Measurements from ENCODE around the gene BCAS2.

BCAS2 gene

DNA sequence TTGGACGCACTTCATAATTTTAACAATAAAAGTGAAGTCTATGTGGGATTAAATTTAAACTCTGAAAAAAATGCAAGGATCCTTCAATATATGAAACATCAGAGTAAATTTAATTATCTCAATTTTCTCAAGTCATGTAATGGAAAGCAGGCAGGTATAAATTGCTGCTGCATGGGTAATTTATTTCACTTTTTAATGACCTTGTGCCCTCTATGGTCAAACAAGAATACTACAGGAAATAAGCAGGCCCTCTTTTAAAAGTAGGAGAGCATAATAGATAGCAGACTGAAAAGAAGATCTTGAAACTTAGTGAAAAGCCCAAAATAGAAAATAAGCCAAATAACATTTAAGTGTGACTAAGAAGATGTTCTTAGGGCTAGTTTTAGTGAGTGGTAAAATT is 22.9 kb downstream of the BCAS2 start:
- no peak for DNase-seq (ENCODE audit: low read depth)

- no peak for DNase-seq (ENCODE audit: low read depth)
Observed at GRCh38 chr1:114554577-114554976, 26.8 kb downstream of the BCAS2 start.

- DNase-seq (ENCODE audit: low read depth): no peak
Observed at GRCh38 chr1:114552106-114552639, 29.2 kb downstream of the BCAS2 start.

- no peak for DNase-seq (ENCODE audit: low read depth)
Observed at GRCh38 chr1:114551400-114551799, 30.0 kb downstream of the BCAS2 start.

- no peak for DNase-seq (ENCODE audit: low read depth)
Observed at GRCh38 chr1:114550336-114550735, 31.1 kb downstream of the BCAS2 start.

DNA sequence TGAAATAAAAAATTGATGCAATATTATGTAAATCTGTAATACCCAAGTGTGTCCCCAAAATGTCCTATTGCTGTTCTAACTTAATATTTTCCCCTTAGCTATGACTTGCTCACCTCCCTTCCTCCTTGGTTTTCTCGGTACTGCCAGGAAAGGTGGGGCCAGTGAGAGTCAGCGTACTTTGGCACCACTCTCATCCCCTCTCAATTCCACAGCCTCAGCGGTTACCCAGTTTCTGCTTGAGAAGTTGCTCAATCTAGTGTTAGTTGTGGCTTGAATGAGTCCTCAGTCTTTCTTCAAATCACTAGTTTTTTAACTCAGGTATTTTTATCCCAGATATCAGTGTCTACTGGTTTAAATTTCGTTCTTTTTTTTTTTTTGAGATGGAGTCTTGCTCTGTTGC is 32.3 kb downstream of the BCAS2 start:
- DNase-seq (ENCODE audit: low read depth): no peak

GRCh38 chr1:114547076-114547475 is 34.3 kb downstream of the BCAS2 start:
- DNase-seq (ENCODE audit: low read depth): no peak

GRCh38 chr1:114545796-114546195 is 35.6 kb downstream of the BCAS2 start:
- no peak for DNase-seq (ENCODE audit: low read depth)

DNA sequence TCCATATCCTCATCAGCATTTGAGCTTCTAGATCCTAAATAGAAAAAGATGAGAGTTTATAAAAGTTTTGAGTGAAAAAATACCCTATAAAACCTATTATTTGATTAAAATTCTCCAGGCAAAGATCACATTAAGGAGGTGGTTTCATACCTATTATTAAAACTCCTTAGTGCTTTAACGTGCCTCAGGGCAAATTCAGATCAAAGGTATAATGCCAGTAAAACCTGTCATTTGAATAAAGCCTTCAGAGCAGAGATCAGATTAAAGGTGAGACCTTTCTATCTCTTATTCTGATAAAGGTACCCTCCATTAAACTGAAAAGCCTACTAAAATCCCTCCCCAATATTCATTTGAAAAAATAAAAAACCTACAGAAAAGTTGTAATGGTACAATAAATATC is 36.1 kb downstream of the BCAS2 start:
- DNase-seq (ENCODE audit: low read depth): no peak

- DNase-seq (ENCODE audit: low read depth): no peak
Observed at GRCh38 chr1:114540821-114541220, 40.6 kb downstream of the BCAS2 start.

DNA sequence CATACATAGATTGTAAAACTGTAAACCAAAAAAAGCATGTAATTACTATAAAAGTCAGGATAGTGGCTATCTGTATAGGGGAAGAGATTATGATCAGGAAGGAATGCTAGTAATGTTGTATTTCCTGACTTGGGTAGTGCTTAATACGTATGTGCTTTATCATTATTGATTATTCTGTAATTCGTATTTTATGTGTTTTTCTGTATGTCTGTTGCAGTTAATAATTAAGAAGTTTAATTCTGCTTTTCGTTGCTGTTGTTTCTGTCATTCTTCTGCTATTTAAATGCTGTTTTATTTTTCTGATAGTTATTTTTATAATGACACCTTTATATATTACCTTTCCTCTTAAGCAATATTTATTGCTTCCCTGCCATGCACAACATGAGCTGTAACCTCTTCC is 41.1 kb downstream of the BCAS2 start:
- DNase-seq (ENCODE audit: low read depth): no peak

- no peak for DNase-seq (ENCODE audit: low read depth)
Observed at GRCh38 chr1:114536043-114536442, 45.4 kb downstream of the BCAS2 start.

DNA sequence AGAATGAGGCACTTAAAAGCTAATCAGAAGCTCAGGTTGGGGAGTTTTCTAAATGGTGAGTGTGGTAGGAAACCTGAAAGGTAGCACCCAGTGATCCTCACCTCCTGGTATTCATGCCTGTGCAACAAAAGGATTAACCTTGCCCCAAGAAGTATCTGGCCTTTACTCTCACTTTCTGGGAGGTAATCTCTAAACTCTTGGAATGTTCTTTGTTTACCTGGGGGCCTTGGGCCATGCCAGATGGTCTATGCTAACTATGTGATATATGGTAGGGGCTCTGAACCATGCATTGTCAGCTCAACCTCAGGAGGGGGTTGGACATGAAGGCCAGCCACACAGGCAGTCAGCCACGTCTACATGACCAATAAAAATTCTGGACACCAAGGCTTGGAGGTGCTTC is 46.0 kb downstream of the BCAS2 start:
- DNase-seq (ENCODE audit: low read depth): no peak

DNA sequence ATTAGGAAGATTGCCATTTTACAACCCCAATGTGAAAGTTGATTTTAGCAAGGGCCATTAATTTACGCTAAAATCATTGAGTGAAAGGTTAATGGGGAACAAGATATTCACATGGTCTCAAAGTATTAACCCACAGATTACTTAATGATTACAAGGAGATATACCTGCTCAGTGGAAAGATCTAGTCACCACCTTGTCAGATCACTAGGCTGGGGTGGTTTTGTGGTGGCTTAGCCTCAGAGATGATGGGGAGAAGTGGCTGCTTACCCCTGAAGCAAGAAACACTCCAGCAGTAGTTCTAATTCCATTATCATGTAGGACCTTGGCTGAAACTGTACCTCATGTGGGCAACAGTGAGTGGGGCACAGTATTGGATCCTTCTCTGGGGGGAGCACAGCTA is 50.3 kb downstream of the BCAS2 start:
- DNase-seq (ENCODE audit: low read depth): no peak

DNA sequence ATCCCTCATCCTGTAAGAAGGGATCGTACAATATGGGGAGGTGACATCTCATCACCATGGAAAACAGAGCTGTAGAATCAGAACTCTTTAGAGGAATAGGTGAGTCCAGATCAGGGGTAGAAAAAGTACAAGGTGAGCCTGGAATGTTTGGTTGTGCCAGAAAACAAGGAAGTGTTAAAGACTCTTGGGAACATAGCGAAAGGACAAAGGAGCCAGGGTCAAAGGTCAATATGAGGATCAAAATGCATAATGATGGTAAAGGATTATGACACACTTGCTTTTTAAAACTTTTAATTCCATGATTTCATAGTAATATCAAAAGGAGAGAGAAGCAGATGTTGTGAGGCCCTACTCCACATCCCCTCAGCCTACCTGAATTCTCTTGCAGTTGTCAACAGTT is 51.2 kb downstream of the BCAS2 start:
- DNase-seq (ENCODE audit: low read depth): no peak

DNA sequence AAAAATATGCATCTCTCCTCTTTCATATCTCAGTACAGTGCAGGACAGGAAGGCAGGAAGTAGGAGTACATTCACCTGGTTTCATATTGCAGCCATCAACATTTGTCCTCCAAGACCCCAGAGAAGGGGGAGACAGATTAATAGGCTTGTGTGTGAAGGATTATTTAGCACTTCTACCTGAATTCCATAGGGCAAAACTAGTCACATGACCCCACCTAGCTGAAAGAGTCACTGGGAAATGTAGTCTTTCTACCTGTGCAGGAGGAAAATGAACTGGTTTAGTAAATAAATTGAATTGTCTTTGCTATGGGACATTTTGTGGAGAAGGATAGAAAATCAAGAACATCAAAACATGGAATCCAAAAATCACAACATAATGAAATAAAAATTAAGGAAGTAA is 56.5 kb downstream of the BCAS2 start:
- no peak for DNase-seq (ENCODE audit: low read depth)

DNA sequence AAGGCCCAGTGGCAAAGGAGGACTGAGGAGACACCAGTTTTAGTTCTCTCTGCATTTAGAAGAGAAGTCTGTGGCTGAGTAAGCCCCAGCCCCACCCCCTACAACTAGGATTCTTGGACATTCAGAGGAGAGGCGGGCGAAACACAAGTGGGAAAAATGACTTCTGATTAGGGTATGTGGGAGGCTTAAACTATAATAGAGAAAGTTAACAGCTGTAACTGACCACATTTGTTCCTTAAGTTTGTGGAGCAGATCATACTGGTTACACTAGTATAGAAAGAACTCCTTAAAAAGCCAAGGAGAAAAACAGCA is 59.2 kb downstream of the BCAS2 start:
- no peak for DNase-seq (ENCODE audit: low read depth)

GRCh38 chr1:114521396-114522263 is 59.8 kb downstream of the BCAS2 start:
- no peak for DNase-seq (ENCODE audit: low read depth)

Data from activated T-cell treated with anti-CD3 and anti-CD28 coated beads for 48 hours (primary cell).